Mucosa of descending colon (tissue), 3 donors: ENCODE data around the gene MTFR1L. TPM values are rescaled to one million over a fixed set of nuclear protein-coding genes. Genes with fewer than 3 reads are reported as not detected.
A peak's percentile ranks its signal among the peaks of the same experiment; 100 is the strongest.

ENCODE experiments used
- ATAC-seq: fragments of 200-7000 bp; cut with Tn5 transposase; one replicate; pipeline ENCODE4 v1.9.1; 2020; ENCODE audit warnings: mild to moderate bottlenecking, moderate library complexity
- DNase-seq, 3 donors: peaks; one replicate each; pipeline ENCODE4 v3.0.0-alpha.2; 2020
- H3K36me3 ChIP-seq: fragments of 200-600 bp; one replicate; pipeline ENCODE4 v1.8.0; 2021; ENCODE audit warnings: low read depth, mild to moderate bottlenecking
- H3K4me1 ChIP-seq: fragments of 200-600 bp; one replicate; pipeline ENCODE4 v1.8.0; 2021; ENCODE audit warnings: low read depth, mild to moderate bottlenecking
- H3K4me3 ChIP-seq: fragments of 200-600 bp; one replicate; pipeline ENCODE4 v1.8.0; 2021; ENCODE audit warnings: mild to moderate bottlenecking
- H3K9me3 ChIP-seq: fragments of 200-600 bp; one replicate; pipeline ENCODE4 v1.8.0; 2021; ENCODE audit warnings: mild to moderate bottlenecking
- CTCF ChIP-seq: fragments of 200-600 bp; IDR thresholded peaks from one replicate; pipeline ENCODE4 v1.8.0; 2022; ENCODE audit warnings: antibody characterized with exemption, mild to moderate bottlenecking
- intact Hi-C, 2 donors: fragments of 100-400 bp; cut with DNase I in 1 of 2; cut with micrococcal nuclease in 1 of 2; formaldehyde crosslinking; loops; one replicate each; pipeline versions ENCODE4 v1.11.0 to v1.11.1; 2022; cut with DNase I, micrococcal nuclease
- total RNA-seq, 3 donors: library from RNA; stranded (reverse); fragmentation: NEBNext Ultra II Directional in 2 of 3; extraction: Animal tissue kit (Norgen Biotek cat#: 25700) in 2 of 3; gene quantifications; one replicate each; pipeline versions ENCODE4 v1.2.1 to v1.2.4, GENCODE V29; 2021 to 2023
- donor health status: DM: no; HTN: no; CAD: no; lungs with moderate emphysema.
- donor health status: DM: no; HTN: no; CAD: no.
- donor health status: DM: no; HTN: yes; CAD: no.

Gene MTFR1L
- total RNA-seq, 3 donors from 2014 or later = 46.2 to 94.3 (median 83.0) TPM

GRCh38 chr1:25872713-25873112 lies 53.0 kb downstream of the MTFR1L start:
- Histone ChIP-seq H3K36me3 (no peaks in the 10 kb centered on the region), H3K4me1 (peaks cover 39% of the 10 kb centered on the region), H3K9me3 (no peaks in the 10 kb centered on the region), H3K4me3 (no peak overlapping the region)
- ATAC-seq (no peak), DNase-seq (no peak)
- no peak for TF ChIP-seq CTCF
- intact Hi-C loops = no loop called here

- peaks cover 36% of the 10 kb centered on the region for H3K4me1 ChIP-seq
- ATAC-seq = peak; percentile 21
- intact Hi-C loops = no loop called here
Measured at GRCh38 chr1:25873120-25873519, 53.4 kb downstream of the MTFR1L start.

GRCh38 chr1:25874209-25874608 lies 54.5 kb downstream of the MTFR1L start:
- no peaks in the 10 kb centered on the region for H3K36me3 ChIP-seq
- ATAC-seq (no peak), DNase-seq (no peak)
- H3K4me3 ChIP-seq = no peak overlapping the region
- H3K4me1 ChIP-seq = peaks cover 36% of the 10 kb centered on the region
- H3K9me3 ChIP-seq = no peaks in the 10 kb centered on the region
- no peak for TF ChIP-seq CTCF
- intact Hi-C loops = no loop called here

More at GRCh38 chr1:25873120-25873519, 53.4 kb downstream of the MTFR1L start:
- Histone ChIP-seq H3K4me3 (no peak overlapping the region), H3K9me3 (no peaks in the 10 kb centered on the region), H3K36me3 (no peaks in the 10 kb centered on the region)
- peak in 2 of 3 donors; percentile 33 to 41 for DNase-seq
- no peak for TF ChIP-seq CTCF

GRCh38 chr1:25874635-25875153 lies 54.9 kb downstream of the MTFR1L start:
- Histone ChIP-seq H3K4me3 (peak overlapping the region; percentile 23), H3K9me3 (no peaks in the 10 kb centered on the region), H3K4me1 (peaks cover 36% of the 10 kb centered on the region), H3K36me3 (no peaks in the 10 kb centered on the region)
- intact Hi-C loops = no loop called here
- ATAC-seq = peak; percentile 7
- no peak for DNase-seq
- no peak for TF ChIP-seq CTCF

GRCh38 chr1:25875154-25875855 lies 55.6 kb downstream of the MTFR1L start, which contains the start of gene PAQR7:
Gene PAQR7 (minus strand): TSS chr1:25875708. CDS start chr1:25863839, 11,869 bp downstream.
- Histone ChIP-seq H3K4me3 (peak within 1 kb of the TSS; percentile 23), H3K4me1 (peaks cover 35% of the 10 kb centered on the region), H3K9me3 (no peaks in the 10 kb centered on the region), H3K36me3 (no peaks in the 10 kb centered on the region)
- ATAC-seq (peak; percentile 87), DNase-seq (peak; percentile 76 to 84 (median 83))
- TF ChIP-seq CTCF = no peak
- intact Hi-C loops = no loop called here
